Glomerular visceral epithelial cell (primary cell): ENCODE data around the gene ABCA13.

ENCODE experiments used
- DNase-seq: peaks from one replicate; pipeline ENCODE4 v3.0.0-alpha.2; 2016; ENCODE audit errors: extremely low spot score

Gene ABCA13

DNA sequence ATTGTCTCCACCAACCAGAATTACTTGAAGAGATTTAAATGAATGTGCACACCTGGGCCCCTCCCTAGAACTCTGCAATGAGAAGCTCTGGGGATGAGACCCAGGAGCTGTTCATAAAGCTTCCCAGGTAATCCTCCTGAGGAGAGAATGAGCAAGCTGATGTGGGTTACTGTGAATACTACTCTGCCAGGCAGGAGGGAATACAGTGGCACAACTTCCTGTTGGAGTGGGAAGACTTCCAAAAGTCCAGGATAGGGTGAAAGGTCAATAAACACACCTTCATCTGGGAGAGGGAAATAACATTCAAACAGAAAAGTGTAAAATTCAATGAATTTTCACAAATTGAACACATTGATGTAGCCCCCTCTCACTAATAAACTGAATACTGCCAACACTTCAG, 351.4 kb downstream of the ABCA13 start:
- no peak for DNase-seq

DNA sequence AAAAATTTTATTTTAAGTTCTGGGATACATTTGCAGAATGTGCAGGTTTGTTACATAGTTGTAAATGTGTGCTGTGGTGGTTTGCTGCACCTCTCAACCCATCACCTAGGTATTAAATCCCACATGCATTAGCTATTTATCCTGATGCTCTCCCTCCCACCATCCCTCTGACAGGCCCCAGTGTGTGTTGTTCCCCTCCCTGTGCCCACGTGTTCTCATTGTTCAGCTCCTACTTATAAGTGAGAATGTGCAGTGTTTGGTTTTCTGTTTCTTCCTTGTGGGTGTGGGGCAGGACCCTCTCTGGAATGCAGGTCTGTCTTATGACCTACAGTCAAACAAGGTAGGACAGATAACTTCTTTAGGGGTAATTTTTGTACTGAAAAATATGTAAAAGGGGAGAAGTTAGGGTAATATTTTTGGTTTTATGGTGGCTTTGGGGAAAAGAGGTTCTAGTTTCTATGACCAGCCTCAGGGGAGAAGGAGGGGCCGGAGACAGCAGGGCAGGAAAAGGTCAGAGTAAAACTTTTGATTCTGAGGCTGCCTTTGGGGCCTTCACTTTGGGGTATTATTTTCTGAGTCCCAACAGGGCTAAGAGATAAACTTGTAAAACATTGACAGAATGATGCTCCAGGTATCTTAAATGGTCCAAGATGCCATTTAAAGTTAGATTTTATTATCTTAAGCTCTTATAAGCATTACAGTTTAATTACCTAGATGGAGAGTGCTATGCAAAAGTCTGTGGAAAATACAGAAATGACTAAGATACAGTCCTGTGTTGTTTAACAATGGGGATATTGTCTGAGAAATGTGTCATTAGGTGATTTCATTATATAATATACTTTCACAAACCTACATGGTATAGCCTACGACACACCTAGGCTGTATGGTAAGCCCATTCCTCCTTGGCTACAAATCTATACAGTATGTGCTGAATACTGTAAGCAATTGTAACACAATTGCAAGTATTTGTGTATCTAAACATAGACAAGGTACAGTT, 354.8 kb downstream of the ABCA13 start:
- DNase-seq, result no peak

DNA sequence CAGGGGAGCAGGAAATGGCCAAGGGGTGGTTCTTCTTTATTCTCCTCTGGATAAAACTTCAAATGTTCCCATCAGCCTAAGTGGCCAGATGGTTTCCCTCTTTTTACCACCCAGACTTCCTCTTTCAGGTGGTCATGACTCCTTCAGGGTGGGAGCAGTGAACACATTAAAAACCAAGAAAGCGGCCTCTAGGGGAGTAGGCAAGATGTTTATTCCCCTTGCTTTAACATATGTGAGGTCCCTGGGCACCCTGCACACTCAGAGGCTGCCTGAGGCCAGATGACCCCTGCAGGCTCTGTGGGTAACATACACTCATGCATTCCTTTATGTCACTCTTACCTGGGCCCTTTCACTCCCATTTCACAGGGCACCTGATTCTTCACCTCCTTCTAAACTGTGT, 357.4 kb downstream of the ABCA13 start:
- DNase-seq, result no peak

DNA sequence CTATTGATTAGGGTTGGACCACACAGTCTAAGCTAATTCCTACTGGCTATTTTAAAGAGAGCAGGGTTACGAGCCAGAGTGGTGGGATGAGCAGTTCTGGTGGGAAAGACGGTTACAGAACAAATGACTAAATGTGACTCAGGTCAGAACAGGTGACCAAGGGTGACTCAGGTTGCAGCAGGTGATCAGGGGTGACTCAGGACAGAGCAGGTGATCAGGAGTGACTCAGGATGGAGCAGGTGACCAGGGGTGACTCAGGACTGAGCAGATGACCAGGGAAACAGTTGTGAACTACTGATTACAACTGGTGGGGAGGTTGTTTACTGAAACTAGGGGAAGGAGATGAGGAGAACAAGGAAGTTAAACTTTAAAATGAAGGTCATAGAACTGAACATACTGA, 366.3 kb downstream of the ABCA13 start:
- DNase-seq, result no peak

DNA sequence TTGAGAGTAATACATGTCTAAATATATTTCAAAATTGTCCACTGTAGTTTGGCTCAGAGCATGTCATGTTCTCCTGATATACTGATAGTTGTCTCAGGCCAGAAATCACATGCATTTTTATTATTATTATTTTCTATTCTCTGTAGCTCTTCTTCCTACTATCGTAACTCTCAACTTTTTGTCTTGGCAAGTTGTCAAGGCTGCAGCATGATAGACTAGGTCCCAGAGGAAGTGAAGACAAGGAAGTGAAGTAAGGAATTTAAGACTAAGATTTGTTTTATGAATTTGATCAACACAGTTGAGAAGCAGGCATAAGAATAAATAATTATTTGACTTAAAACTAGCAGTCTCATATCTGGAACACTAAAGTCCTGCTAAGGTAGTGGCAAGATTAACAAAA, 369.5 kb downstream of the ABCA13 start:
- no peak for DNase-seq

DNA sequence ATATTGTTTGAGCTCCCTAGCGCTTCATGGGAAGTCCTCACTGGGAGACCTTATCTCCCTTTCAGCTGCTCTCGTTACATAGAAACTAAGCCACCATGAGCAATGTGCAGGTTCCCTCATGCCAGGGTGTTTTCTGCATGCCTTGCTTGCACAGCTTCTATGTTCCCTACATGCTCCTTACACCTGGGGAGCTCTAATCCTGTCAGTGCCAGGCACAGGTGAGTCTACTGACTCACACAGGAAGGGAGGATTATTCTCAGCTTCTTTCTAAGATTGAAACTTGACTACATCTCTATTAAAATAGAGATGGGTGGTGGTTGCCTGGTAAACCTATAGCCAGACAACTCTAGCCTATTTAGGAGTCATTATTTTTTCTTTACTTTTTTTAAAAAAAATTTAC, 377.4 kb downstream of the ABCA13 start:
- no peak for DNase-seq

DNA sequence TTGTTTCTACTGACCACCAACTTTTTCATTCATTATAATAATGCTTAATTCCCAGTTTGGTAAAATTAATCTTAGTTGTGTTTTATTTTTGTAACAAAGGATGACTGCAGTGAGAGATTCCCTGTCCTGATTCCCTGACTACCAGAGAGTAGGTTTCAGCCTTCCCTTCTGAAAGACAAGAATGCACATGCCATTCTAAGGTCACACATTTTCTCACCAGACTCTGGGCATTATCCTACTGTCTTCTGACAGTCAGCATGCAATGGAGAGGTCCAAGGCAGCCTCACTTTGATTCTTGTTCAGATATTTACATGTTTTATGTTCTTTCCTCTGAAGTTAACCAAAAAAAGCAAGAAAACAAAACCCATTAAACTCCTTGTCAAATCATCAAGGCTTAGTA, 380.4 kb downstream of the ABCA13 start:
- no peak for DNase-seq

DNA sequence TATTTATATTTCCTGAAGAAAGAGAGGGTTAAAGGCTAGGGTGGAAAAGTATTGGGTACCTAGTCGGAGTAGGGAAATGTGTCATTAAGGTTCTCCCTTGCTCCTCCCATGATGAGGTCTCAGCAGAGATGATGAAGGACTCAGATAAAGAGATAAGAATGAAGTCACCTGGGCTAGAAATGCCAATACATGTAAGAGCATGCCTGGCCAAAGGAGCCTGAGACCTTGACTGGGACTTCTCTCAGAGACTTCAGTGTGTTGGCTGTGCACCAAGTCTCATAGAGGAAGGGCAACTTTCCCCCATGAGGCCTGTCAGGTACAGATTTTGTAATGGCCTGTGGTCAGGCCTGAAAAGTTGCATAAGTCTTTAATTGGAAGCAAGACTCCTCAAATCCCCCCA, 392.1 kb downstream of the ABCA13 start:
- DNase-seq, result no peak

DNA sequence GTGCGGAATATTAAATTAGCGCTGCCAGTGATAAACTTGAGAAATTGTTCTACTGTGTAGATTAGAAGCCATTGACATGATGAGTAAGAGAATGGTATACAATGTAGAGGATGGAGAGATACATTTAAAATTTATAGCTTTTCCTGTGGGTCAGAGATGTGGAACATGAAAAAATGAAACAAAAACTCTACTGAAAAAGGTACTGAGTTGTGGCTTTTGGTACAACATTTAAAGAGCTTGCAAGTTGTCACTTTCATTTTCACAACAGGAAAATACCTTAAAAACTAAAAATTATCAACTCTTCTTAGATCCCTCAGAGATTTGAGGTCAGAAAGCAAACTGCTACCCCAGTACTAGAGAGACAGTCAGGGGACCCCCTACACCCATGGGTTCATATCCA, 404.3 kb downstream of the ABCA13 start:
- no peak for DNase-seq

DNA sequence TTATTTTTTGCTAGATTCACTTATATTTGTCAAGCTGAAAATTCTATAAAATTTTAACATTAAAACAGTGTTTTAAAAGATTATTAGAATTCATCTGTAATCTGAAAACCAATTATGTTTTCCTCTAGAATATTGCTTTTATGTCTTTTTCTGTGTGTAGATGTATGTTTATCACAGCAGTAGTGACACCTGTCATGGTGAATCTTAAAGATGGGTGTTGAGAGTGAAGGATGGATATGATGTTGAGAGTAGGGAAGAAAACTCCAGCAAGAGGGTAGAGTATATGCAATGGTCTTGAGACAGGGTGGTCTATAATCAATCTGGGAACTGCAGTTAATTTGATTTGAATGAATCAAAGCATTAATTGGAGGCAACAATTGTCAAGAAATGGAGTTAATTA, 416.2 kb downstream of the ABCA13 start:
- DNase-seq, result no peak

DNA sequence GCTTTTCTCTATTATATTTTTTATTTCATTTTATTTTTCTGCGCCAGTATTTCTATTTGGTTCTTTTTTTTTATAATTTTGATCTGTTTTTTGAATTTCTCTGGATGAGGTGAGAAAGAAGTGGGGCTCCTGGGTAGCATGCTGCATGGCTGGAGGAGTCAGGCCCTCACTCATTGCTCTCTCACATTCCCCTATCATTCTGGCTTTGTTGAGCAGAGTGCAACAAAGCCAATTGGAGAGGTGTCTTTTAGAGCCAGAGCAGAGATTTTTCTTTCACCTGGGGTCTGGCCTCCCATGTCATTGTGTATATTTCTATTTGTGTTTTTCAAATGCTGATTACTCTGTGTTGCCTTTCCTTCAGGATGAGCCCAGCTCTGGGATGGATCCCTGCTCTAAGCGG, 423.1 kb downstream of the ABCA13 start:
- DNase-seq, result no peak

DNA sequence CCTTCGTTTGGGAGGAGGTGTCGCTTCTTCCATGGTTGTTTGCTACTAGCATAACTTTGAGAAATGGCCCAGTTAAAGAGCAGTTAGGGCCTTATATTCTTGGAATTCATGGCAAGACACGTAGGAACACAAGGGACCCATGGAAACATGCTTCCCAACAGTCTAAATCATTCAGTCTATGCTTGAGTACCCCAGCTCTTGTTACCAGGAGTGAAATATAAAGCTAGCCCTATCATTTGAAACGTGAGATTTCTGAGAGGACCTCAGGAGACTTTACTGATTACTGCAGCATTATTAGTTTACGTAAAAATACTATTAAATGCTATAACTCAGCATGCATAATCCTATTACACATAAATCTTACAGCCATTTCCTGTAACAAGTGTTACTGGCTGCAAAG, 424.5 kb downstream of the ABCA13 start:
- no peak for DNase-seq

DNA sequence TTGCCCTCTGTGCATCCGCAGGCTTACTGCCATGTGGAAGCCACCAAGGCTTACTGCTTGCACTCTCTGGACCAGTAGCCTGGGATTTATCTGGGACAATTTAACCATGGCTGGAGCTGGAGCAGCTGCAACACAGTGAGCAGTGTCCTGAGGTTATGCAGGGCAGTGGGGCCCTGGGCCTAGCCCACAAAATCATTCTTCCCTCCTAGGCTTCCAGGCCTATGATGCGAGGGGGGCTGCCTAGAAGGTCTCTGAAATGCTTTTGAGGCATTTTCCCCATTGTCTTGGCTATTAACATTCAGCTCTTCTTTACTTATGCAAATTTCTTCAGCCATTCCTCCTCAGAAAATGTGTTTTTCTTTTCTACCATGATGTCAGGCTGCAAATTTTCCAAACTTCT, 439.4 kb downstream of the ABCA13 start:
- DNase-seq, result no peak

DNA sequence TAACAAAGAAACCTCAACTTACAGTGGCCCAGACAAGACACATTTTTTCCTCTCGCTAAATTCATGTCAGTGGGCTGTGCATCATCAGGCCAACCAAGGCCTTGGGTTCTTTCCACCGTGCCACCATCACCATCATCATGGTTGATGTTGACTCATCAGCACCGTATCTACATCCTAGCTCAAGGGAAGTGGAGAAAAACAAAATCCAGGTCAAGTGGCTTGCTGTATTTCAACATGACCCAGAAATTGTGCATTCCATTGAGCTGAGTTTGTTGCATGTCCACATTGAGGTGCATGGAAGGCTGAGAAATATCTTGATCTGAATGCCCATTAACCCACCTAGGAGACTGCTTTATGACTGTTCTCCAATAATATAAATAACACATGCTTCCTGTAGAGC, 440.7 kb downstream of the ABCA13 start:
- no peak for DNase-seq

DNA sequence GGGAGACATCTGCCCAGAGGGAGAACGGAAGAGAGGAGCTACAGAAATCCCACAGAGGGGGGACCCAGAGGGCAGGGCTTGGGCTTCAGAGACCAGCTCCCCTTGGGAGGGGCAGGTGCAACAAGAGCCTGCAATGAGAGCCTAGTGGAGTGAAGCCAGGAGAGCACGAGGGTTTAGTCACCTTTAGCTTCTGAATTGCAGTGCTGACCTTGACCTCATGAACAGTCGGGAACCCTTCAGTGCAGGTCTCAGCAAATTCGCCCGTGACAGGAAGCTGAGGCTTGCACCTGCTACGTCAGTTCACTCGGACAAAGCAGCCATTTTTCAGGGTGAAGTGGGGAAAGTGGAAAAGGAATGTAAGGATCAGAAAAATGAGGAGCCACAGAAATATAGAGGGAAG, 446.2 kb downstream of the ABCA13 start:
- DNase-seq, result no peak

DNA sequence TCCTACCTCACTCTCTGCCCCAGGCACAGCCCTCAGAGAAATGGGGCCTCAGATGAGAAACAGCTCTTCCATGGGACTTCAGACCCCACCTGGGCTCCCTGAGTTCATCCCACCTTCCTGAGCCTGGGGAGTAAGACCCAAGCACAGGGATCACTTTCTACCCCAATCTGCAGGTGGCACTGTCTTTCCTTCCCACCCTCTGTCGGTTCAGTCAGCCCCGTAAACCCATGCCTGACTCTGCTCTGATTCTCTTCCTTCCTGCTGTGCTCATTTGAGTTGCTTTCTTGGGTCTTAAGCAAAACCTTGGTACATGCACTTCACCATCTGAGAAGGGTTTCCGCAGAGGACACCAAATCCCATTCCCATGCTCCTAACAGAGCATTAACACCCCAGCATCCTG, 446.7 kb downstream of the ABCA13 start:
- DNase-seq, result no peak

DNA sequence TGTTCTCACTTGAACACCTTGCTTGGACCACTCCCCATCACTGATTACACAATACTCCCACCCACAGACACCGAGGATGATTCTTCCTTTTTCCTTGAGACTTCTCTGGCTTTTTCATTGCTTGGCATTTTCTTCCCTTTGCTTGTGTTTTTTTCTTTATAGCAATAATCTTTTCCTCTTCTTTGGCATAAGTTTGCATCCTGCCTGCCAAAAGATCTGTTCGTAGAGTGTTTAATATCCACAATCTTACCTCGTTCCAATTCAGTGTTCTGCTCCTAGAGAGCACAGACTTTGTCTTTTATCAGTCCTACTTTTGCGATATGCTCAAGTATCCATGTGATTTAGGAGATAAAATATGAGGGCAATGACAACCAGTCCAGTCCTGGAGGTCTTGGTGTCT, 449.8 kb downstream of the ABCA13 start:
- no peak for DNase-seq

DNA sequence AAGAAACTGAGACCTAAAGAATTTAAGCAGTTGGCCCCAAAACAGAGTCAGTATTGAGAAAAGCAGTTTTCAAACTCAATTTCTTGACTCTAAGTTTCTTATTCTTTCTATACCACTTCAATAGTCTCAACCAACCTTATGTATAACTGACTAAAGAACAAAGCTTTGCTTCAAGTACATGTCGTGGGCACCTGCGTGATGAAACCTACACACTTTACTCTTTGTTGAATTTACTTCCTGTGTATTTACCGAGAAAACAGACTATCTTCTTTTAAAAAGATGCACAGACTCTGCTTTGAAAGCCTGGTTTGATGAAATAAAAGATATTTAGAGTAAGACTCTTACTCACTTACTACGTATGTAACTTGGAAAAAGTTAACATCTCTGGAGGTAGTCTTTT, 455.9 kb downstream of the ABCA13 start:
- no peak for DNase-seq

DNA sequence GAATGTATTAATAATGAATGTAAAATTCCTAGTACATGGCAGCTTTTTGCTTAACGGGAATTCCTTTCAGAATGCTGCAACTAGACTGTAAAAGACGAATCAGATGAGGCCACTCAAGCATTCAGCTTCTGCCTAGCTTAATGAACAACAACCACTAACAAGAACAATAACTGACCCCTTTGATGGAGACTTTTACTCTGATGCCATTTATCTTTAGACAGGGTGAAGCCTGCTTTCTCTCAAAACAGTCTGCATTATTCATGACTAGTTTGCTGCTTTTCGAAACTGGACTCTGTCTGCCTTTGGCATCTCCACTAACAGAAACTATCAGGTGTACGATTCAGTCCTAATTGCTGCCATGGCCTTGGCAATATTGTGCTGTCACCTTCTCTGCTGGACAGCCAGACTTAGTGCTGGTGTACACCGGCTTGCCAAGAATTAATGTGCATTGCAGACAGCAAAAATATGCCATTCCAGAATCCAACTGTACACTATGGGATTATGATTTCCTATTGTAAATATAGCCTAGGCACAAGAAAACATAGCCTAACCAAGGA, 457.6 kb downstream of the ABCA13 start:
- DNase-seq, result no peak

DNA sequence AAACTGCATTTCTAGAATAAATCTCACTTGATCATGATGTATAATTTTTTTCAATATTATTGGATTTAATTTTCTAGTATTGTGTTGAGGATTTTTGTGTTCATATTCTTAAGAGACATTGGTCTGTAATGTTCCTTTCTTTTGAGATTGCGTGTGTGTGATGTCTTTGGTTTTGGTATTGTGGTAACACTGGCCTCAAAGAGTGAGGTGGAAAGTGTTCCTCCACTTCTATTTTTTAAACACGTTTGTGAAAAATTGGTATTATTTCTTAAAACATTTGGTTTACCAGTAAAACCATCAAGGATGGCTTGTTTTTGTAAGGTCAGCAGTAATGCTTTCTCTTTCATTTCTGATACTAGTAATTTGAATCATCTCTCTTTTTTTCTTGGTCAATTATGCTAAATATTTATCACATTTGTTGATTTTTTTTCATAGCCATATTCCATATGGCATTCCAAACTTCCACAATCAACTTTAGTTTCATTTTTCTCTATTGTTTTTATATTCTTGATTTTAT, 462.9 kb downstream of the ABCA13 start:
- no peak for DNase-seq

DNA sequence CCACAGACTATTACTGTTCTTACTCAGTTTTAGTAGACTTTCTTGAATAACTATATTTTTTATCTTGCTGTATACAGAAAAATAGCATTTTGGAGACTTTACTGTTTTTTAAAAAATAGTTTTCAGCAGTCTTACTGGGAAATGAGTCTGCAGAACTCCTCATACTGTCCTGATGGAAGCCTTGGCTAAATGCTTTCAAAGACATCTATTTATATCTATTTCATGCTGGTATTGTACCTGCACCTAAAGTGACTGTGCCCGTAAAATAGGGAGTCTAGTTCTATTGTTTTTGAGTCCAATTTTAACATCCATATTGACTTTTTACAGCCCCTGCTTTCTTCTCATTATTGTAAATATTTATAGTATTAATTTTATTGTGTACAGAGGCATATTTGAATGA, 464.5 kb downstream of the ABCA13 start:
- DNase-seq, result no peak

DNA sequence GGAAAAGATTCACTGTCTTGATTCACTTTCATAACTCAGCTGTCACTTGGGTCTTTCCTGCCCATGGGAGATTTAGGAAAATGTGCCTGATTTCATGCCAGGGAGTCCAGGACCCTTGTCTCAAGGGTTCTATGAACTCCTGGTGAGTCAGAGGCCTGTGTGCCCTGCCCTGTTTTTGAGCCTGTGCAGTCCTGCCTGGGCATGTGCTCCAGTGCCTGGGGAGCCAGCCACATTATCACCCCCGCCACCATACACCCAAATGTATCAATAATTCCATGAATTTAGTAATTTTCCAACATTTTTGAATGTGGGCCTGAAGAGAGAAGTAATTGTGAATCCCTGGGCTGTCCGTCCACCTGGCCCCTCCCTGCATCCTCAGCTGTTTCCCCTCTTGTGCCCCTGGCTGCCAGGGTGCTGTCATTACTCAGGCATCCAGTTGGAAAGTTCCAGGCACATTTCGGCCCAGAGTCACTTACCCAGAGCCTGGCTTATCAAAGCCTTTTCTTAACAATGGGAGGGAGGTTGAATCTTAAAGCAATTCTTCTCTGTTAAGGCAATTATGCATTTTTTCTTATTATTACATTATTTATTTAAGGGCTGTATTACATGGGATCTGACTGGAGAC, 465.2 kb downstream of the ABCA13 start:
- no peak for DNase-seq

DNA sequence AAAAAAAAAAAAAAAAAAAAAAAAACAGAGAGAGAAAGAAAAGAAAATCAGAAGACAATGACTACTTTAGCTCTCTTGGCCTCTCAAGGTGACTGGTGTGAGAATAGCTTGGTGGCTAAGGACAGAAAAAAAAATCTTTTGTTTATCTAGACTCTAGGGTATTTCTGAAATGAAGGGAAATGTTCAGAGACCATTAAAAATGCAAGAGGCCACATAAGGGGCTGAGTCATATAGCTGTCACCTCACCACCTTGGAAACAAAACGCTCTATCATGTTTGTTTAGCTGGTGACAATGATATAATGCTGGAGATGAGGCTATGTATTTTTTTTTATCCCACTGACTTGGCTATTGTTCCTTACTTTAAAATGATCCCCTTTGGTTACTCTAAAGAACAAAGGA, 466.1 kb downstream of the ABCA13 start:
- no peak for DNase-seq
